HCT116 (cell line): ENCODE data around the gene STK24. TPM values are rescaled to one million over a fixed set of nuclear protein-coding genes. Genes with fewer than 3 reads are reported as not detected.

Source experiments
- ATAC-seq: fragments of 200-7000 bp; cut with Tn5 transposase; 2 replicates; pipeline ENCODE4 v1.9.1; 2020; ENCODE audit warnings: mild to moderate bottlenecking, moderate library complexity
- BruUV-seq: library from RNA; stranded (reverse); fragments of 400-500 nt; replicated peaks from 2 replicates; lab custom pipeline; 2021; lab: Mats Ljungman, UMichigan
- CTCF ChIA-PET: fragments of 300-600 bp; sonication (Branson Sonifier 250); formaldehyde crosslinking; loops from one replicate; lab custom pipeline; 2021; ENCODE audit warnings: antibody characterized with exemption; lab: Charles Lee
- POLR2A ChIA-PET: fragments of 300-600, 350-600 bp; sonication (Branson Sonifier 250); formaldehyde crosslinking; loops from one replicate; lab custom pipeline; 2021; ENCODE audit warnings: antibody characterized with exemption; lab: Charles Lee
- RAD21 ChIA-PET, 2 experiments: fragments of 300-600 bp; sonication (Branson Sonifier 250); formaldehyde crosslinking; loops; one replicate each; lab custom pipeline; 2023; ENCODE audit warnings: low total read pairs in 2 of 2; ENCODE audit not compliant: uncharacterized antibody in 2 of 2, unreplicated experiment in 2 of 2, low non-redundant PET in 1 of 2; lab: Charles Lee
- DNase-seq: peaks from one replicate; pipeline ENCODE4 v3.0.0-alpha.2; 2010; ENCODE audit warnings: low read depth, low spot score
- H2AFZ ChIP-seq: fragments of 200-600 bp; shearing (Covaris generic), sonication (generic); 2 replicates; pipeline ENCODE4 v1.6.1; 2017; ENCODE audit warnings: low read depth, mixed run types, mixed read lengths, antibody characterized with exemption, low read length; ENCODE audit not compliant: poor library complexity, severe bottlenecking
- H3K27ac ChIP-seq: 2 replicates; pipeline ENCODE4 v1.5.1; 2012; ENCODE audit warnings: low read depth, low read length
- H3K27me3 ChIP-seq: fragments of 200-600 bp; sonication (generic); 2 replicates; pipeline ENCODE4 v1.6.1; 2016; ENCODE audit warnings: mixed run types, low read length, mixed read lengths; ENCODE audit not compliant: insufficient read depth
- H3K36me3 ChIP-seq, 2 experiments: fragments of 200-500 bp in 1 of 2; fragments of 200-600 bp in 1 of 2; sonication (Bioruptor generic) in 1 of 2; sonication (generic) in 1 of 2; 2 replicates each; pipeline versions ENCODE4 v1.5.1 to v1.6.1; 2014 to 2016; ENCODE audit warnings: low read length in 2 of 2, inconsistent platforms in 1 of 2, mixed read lengths in 1 of 2, mixed run types in 1 of 2; ENCODE audit not compliant: insufficient read depth in 2 of 2, control insufficient read depth in 1 of 2
- H3K4me1 ChIP-seq, 2 experiments: fragments of 200-600 bp in 1 of 2; sonication (generic) in 1 of 2; 2 replicates each; pipeline versions ENCODE4 v1.5.1 to v1.6.1; 2012 to 2017; ENCODE audit warnings: low read length in 2 of 2, inconsistent platforms in 1 of 2, mild to moderate bottlenecking in 1 of 2, mixed read lengths in 1 of 2, mixed run types in 1 of 2, moderate library complexity in 1 of 2; ENCODE audit not compliant: insufficient read depth in 2 of 2, control insufficient read depth in 1 of 2
- H3K4me2 ChIP-seq: fragments of 200-600 bp; sonication (generic); 2 replicates; pipeline ENCODE4 v1.6.1; 2017; ENCODE audit warnings: mixed run types, low read length, mixed read lengths
- H3K4me3 ChIP-seq, 2 experiments: fragments of 200-600 bp in 1 of 2; sonication (generic) in 1 of 2; replicated peaks in 1 of 2; 2 replicates each; pipeline ENCODE4 v1.5.1; 2011 to 2016; ENCODE audit warnings: low read length in 2 of 2, control low read depth in 1 of 2, low read depth in 1 of 2, mild to moderate bottlenecking in 1 of 2, mixed read lengths in 1 of 2, mixed run types in 1 of 2
- H3K79me2 ChIP-seq: fragments of 200-600 bp; sonication (generic); 2 replicates; pipeline ENCODE4 v1.6.1; 2017; ENCODE audit warnings: mild to moderate bottlenecking, mixed run types, low read length, moderate library complexity, mixed read lengths; ENCODE audit not compliant: insufficient read depth
- H3K9ac ChIP-seq: fragments of 200-600 bp; sonication (generic); 2 replicates; pipeline ENCODE4 v1.6.1; 2016; ENCODE audit warnings: low read length, mixed read lengths
- H3K9me2 ChIP-seq: fragments of 200-600 bp; sonication (generic), shearing (Covaris generic); 2 replicates; pipeline ENCODE4 v1.6.1; 2017; ENCODE audit warnings: mixed run types, mild to moderate bottlenecking, moderate library complexity; ENCODE audit not compliant: insufficient read depth
- H3K9me3 ChIP-seq, 2 experiments: fragments of 200-500 bp in 1 of 2; fragments of 200-600 bp in 1 of 2; sonication (Bioruptor generic) in 1 of 2; sonication (generic) in 1 of 2; 2 replicates each; pipeline ENCODE4 v1.6.1; 2014 to 2017; ENCODE audit warnings: low read length in 2 of 2, mixed read lengths in 2 of 2, inconsistent platforms in 1 of 2, low read depth in 1 of 2, mild to moderate bottlenecking in 1 of 2, mixed run types in 1 of 2, moderate library complexity in 1 of 2; ENCODE audit not compliant: control insufficient read depth in 1 of 2, insufficient read depth in 1 of 2
- H4K20me1 ChIP-seq: fragments of 200-600 bp; sonication (generic), shearing (Covaris generic); 2 replicates; pipeline ENCODE4 v1.6.1; 2017; ENCODE audit warnings: mixed run types, mild to moderate bottlenecking, moderate library complexity; ENCODE audit not compliant: insufficient read depth
- CBX3 ChIP-seq: IDR thresholded peaks from 2 replicates; pipeline ENCODE4 v1.6.1; 2012; ENCODE audit warnings: low read depth
- CEBPB ChIP-seq: IDR thresholded peaks from 2 replicates; pipeline ENCODE4 v1.6.1; 2012; ENCODE audit warnings: low read depth
- CTCF ChIP-seq, 3 experiments: fragments of 200-600 bp in 1 of 3; sonication (generic) in 1 of 3; IDR thresholded peaks in 2 of 3; conservative IDR thresholded peaks in 1 of 3; 2 replicates each; pipeline ENCODE4 v1.5.1; 2012 to 2017; ENCODE audit warnings: low read depth in 2 of 3, low read length in 2 of 3, antibody characterized with exemption in 1 of 3, borderline replicate concordance in 1 of 3, control low read depth in 1 of 3, mild to moderate bottlenecking in 1 of 3, mixed read lengths in 1 of 3, mixed run types in 1 of 3, moderate library complexity in 1 of 3; ENCODE audit not compliant: insufficient read depth in 1 of 3
- EGR1 ChIP-seq: IDR thresholded peaks from 2 replicates; pipeline ENCODE4 v1.6.1; 2012; ENCODE audit warnings: low read depth
- EZH2 ChIP-seq: fragments of 200-600 bp; sonication (generic); IDR thresholded peaks from 2 replicates; pipeline ENCODE4 v1.6.1; 2017; ENCODE audit warnings: antibody characterized with exemption, mixed run types
- EZH2phosphoT487 ChIP-seq: fragments of 200-600 bp; IDR thresholded peaks from 2 replicates; pipeline ENCODE4 v1.6.1; 2018; ENCODE audit warnings: antibody characterized with exemption, borderline replicate concordance
- FOSL1 ChIP-seq: IDR thresholded peaks from 2 replicates; pipeline ENCODE4 v1.6.1; 2012; ENCODE audit warnings: low read depth
- POLR2A ChIP-seq: IDR thresholded peaks from 2 replicates; pipeline ENCODE4 v1.7.0; 2011; ENCODE audit warnings: borderline replicate concordance; ENCODE audit not compliant: insufficient read depth, insufficient read length; ENCODE audit errors: extremely low read depth
- POLR2AphosphoS5 ChIP-seq: IDR thresholded peaks from 2 replicates; pipeline ENCODE4 v1.6.1; 2011; ENCODE audit warnings: mild to moderate bottlenecking, low read depth, low read length, moderate library complexity
- RAD21 ChIP-seq: IDR thresholded peaks from 2 replicates; pipeline ENCODE4 v1.6.1; 2012; ENCODE audit warnings: low read depth, mild to moderate bottlenecking
- SP1 ChIP-seq: IDR thresholded peaks from 2 replicates; pipeline ENCODE4 v1.6.1; 2012; ENCODE audit warnings: low read depth
- SRF ChIP-seq: IDR thresholded peaks from 2 replicates; pipeline ENCODE4 v1.6.1; 2012; ENCODE audit warnings: low read depth
- TCF7L2 ChIP-seq: IDR thresholded peaks from 2 replicates; pipeline ENCODE4 v1.7.0; 2011; ENCODE audit warnings: borderline replicate concordance, inconsistent platforms; ENCODE audit not compliant: insufficient read depth, insufficient read length; ENCODE audit errors: extremely low read depth
- YY1 ChIP-seq: IDR thresholded peaks from 2 replicates; pipeline ENCODE4 v1.6.1; 2011; ENCODE audit warnings: low read length, low read depth, moderate library complexity, mild to moderate bottlenecking; ENCODE audit not compliant: insufficient replicate concordance; ENCODE audit errors: extremely low read depth
- ZBTB33 ChIP-seq: IDR thresholded peaks from 2 replicates; pipeline ENCODE4 v1.6.1; 2011; ENCODE audit warnings: mild to moderate bottlenecking, low read length, moderate library complexity; ENCODE audit not compliant: insufficient replicate concordance; ENCODE audit errors: extremely low read depth
- ZFX ChIP-seq: fragments of 450-650 bp; IDR thresholded peaks from 2 replicates; pipeline ENCODE4 v1.6.1; 2017
- ZNF274 ChIP-seq: fragments of 200-500 bp; sonication (Bioruptor generic); IDR thresholded peaks from 2 replicates; pipeline ENCODE4 v1.6.1; 2014; ENCODE audit warnings: mild to moderate bottlenecking, low read depth, low read length, inconsistent platforms
- intact Hi-C: fragments of 100-400 bp; cut with micrococcal nuclease; formaldehyde crosslinking; loops from 2 replicates; pipeline ENCODE4 v1.10.0; 2022
- total RNA-seq: library from RNA; stranded (reverse); gene quantifications from one replicate; pipeline ENCODE4 v1.2.1, GENCODE V29; 2021; ENCODE audit not compliant: unreplicated experiment
- TF ChIP-seq, protein P1 (sequence below): IDR thresholded peaks from 2 replicates; pipeline ENCODE4 v1.6.1; 2012; ENCODE audit warnings: low read depth
- TF ChIP-seq, protein P2 (sequence below): IDR thresholded peaks from 2 replicates; pipeline ENCODE4 v1.6.1; 2012
- TF ChIP-seq, protein P3 (sequence below): IDR thresholded peaks from 2 replicates; pipeline ENCODE4 v1.6.1; 2012

Gene STK24
- total RNA-seq, 1 experiment from 2014 or later, result 137 TPM

DNA sequence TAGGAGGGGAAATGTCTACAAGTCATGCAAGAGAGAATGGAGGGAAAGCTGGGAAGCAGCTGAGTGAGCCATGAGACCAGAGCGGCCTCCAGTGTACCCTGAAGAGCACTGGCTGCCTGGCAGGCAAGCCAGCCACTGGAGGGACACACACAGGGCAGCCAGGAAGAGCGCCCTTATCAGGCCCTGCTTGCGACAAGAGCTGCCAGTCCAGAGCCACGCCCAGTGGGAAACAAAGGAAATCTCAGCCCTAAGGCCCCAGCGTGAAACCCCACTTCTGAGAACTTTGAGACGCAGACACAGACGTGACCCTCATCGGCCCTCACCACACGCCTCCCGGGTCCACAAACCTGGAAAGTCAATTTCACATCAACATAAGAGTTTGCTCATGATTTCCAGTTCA is 105.0 kb downstream of the STK24 start:
- Histone ChIP-seq H3K9me2 (no peaks in the 10 kb centered on the region), H3K4me1 (peaks cover 14 to 17% of the 10 kb centered on the region in 2 experiments), H3K9me3 (no peaks in the 10 kb centered on the region), H3K27me3 (no peaks in the 10 kb centered on the region), H3K79me2 (peaks cover 66% of the 10 kb centered on the region), H3K4me2 (no peak overlapping the region), H3K36me3 (peaks cover 5 to 43% of the 10 kb centered on the region in 2 experiments; a peak in 3 of 4 replicates), H3K4me3 (no peak overlapping the region), H3K27ac (no peak overlapping the region), H2AFZ (no peak overlapping the region), H4K20me1 (no peaks in the 10 kb centered on the region), H3K9ac (no peak overlapping the region)
- intact Hi-C loops, result no loop called here
- TF ChIP-seq, protein P1, sequence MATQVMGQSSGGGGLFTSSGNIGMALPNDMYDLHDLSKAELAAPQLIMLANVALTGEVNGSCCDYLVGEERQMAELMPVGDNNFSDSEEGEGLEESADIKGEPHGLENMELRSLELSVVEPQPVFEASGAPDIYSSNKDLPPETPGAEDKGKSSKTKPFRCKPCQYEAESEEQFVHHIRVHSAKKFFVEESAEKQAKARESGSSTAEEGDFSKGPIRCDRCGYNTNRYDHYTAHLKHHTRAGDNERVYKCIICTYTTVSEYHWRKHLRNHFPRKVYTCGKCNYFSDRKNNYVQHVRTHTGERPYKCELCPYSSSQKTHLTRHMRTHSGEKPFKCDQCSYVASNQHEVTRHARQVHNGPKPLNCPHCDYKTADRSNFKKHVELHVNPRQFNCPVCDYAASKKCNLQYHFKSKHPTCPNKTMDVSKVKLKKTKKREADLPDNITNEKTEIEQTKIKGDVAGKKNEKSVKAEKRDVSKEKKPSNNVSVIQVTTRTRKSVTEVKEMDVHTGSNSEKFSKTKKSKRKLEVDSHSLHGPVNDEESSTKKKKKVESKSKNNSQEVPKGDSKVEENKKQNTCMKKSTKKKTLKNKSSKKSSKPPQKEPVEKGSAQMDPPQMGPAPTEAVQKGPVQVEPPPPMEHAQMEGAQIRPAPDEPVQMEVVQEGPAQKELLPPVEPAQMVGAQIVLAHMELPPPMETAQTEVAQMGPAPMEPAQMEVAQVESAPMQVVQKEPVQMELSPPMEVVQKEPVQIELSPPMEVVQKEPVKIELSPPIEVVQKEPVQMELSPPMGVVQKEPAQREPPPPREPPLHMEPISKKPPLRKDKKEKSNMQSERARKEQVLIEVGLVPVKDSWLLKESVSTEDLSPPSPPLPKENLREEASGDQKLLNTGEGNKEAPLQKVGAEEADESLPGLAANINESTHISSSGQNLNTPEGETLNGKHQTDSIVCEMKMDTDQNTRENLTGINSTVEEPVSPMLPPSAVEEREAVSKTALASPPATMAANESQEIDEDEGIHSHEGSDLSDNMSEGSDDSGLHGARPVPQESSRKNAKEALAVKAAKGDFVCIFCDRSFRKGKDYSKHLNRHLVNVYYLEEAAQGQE, result no peak
- TF ChIP-seq CTCF (IDR thresholded peaks at IDR 0.05 in 2 of 3, conservative IDR thresholded peaks at IDR 0.05 in 1 of 3; ENCODE audit: borderline replicate concordance in 1 of 3, insufficient read depth in 1 of 3, low read depth in 2 of 3, low read length in 2 of 3) (no peak), ZBTB33 (no peak), EZH2phosphoT487 (no peak), POLR2A (no peak), EGR1 (no peak), CEBPB (no peak), ZFX (no peak), TCF7L2 (no peak), CBX3 (no peak), ZNF274 (no peak), EZH2 (no peak), SP1 (no peak), YY1 (no peak), POLR2AphosphoS5 (no peak), FOSL1 (no peak), SRF (no peak), RAD21 (no peak)
- TF ChIP-seq, protein P2, sequence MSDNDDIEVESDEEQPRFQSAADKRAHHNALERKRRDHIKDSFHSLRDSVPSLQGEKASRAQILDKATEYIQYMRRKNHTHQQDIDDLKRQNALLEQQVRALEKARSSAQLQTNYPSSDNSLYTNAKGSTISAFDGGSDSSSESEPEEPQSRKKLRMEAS, result no peak
- TF ChIP-seq, protein P3, sequence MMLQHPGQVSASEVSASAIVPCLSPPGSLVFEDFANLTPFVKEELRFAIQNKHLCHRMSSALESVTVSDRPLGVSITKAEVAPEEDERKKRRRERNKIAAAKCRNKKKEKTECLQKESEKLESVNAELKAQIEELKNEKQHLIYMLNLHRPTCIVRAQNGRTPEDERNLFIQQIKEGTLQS, result no peak
- BruUV-seq, result no TSS peak
- CTCF ChIA-PET, result no interaction called here
- RAD21 ChIA-PET, result no interaction called here
- DNase-seq, result no peak
- POLR2A ChIA-PET, result no interaction called here
- no peak for ATAC-seq
